ENCODE measurements around the gene ACOX3. TPM values are rescaled to one million over a fixed set of nuclear protein-coding genes. Genes with fewer than 3 reads are reported as not detected.

The ACOX3 gene
- total and polyA plus RNA-seq, 2 of the 8 experiments (the other 6 are each of a cell fraction or from before 2014, with no cell fraction given) = 2.5 to 9.9 TPM

DNA sequence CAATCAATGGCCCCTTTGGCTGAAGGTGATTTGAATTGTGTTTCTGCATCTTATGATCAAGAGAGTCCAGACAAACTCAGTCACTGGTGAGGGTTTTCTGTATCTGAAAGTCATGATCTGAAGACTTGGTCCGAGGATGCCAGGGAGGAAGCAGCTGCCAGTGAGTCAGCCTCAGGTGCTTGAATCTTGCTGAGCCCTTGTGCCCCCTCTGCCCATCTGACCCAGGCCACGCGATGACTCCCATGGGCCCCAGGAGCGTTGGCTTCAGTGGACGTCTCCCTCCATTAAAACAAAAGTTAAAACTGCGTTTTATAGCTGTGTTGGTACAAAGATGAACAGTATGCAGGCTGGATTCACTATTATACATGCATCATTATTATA is 109.0 kb downstream of the ACOX3 start:
- Histone ChIP-seq H3K23me2 (ENCODE audit: low read depth, low read length) (no peaks in the 10 kb centered on the region), H3K79me2 (ENCODE audit: control insufficient read depth in 1 of 2, insufficient read depth in 2 of 2, low read length in 2 of 2) (no peaks in the 10 kb centered on the region), H3K56ac (replicated peaks; ENCODE audit: insufficient read length, low read depth, low read length) (no peak overlapping the region), H3K9ac (replicated peaks in 1 of 4; ENCODE audit: extremely low read depth in 1 of 4, low read depth in 3 of 4, low read length in 3 of 4) (no peak overlapping the region), H3K23ac (ENCODE audit: insufficient read length) (no peak overlapping the region), H3K18ac (ENCODE audit: extremely low read depth, low read length) (no peak overlapping the region), H3K79me1 (ENCODE audit: low read depth, low read length) (no peaks in the 10 kb centered on the region), H2BK12ac (ENCODE audit: low read depth, low read length) (no peak overlapping the region), H3K27me3 (replicated peaks in 1 of 4; ENCODE audit: control insufficient read depth in 3 of 4, extremely low read depth in 1 of 4, insufficient read depth in 3 of 4, low read length in 3 of 4) (no peaks in the 10 kb centered on the region), H2AK5ac (ENCODE audit: low read depth, low read length) (no peak overlapping the region), H3K4me2 (ENCODE audit: insufficient read depth in 1 of 2, low read depth in 2 of 2, low read length in 2 of 2) (no peak overlapping the region), H4K20me1 (replicated peaks in 1 of 2; ENCODE audit: control insufficient read depth in 1 of 2, insufficient read depth in 2 of 2, low read length in 2 of 2) (no peaks in the 10 kb centered on the region), H2BK120ac (replicated peaks; ENCODE audit: low read depth, low read length) (no peak overlapping the region), H2AFZ (ENCODE audit: low read length) (no peak overlapping the region), H3K4ac (replicated peaks; ENCODE audit: insufficient read length, low read depth, low read length) (no peak overlapping the region), H3K4me1 (replicated peaks in 1 of 4; ENCODE audit: control insufficient read depth in 3 of 4, insufficient read depth in 4 of 4, low read length in 3 of 4) (no peaks in the 10 kb centered on the region), H3K36me3 (ENCODE audit: control insufficient read depth in 2 of 4, insufficient read depth in 4 of 4, low read length in 3 of 4) (no peaks in the 10 kb centered on the region), H4K5ac (ENCODE audit: insufficient read length, low read depth, low read length) (no peak overlapping the region), H2BK15ac (ENCODE audit: low read length) (no peak overlapping the region), H3K4me3 (ENCODE audit: extremely low read depth in 1 of 4, insufficient read depth in 2 of 4, low read depth in 3 of 4, low read length in 4 of 4) (no peak overlapping the region), H3K9me3 (ENCODE audit: insufficient read depth in 2 of 2, low read depth in 1 of 2, low read length in 1 of 2) (peaks cover 0 to 4% of the 10 kb centered on the region in 2 experiments; a peak in 1 of 4 replicates), H2BK5ac (ENCODE audit: low read depth, low read length) (no peak overlapping the region), H4K91ac (replicated peaks; ENCODE audit: insufficient read length, low read length) (no peak overlapping the region), H4K8ac (ENCODE audit: extremely low read depth, insufficient read depth, low read length) (no peak overlapping the region), H2BK20ac (ENCODE audit: low read length) (no peak overlapping the region), H3K27ac (ENCODE audit: low read depth, low read length) (no peak overlapping the region), H3K14ac (ENCODE audit: insufficient read length) (no peak overlapping the region)
- no peak for FAIRE-seq
- TF ChIP-seq HDAC6 (IDR thresholded peaks at IDR 0.05; ENCODE audit: low read depth, low read length) = no peak
- TF ChIP-seq SIN3A (conservative IDR thresholded peaks at IDR 0.05 in 1 of 2, IDR thresholded peaks at IDR 0.05 in 1 of 2; ENCODE audit: low read depth in 1 of 2, low read length in 2 of 2) = no peak
- TF ChIP-seq RNF2 (IDR thresholded peaks at IDR 0.05; ENCODE audit: borderline replicate concordance, low read depth, low read length, missing control alignments, poor library complexity, severe bottlenecking) = no peak
- no peak for TF ChIP-seq SP1 (IDR thresholded peaks at IDR 0.05; ENCODE audit: low read depth, low read length)
- TF ChIP-seq RBBP5 (IDR thresholded peaks at IDR 0.05; ENCODE audit: borderline replicate concordance, low read depth, low read length) = no peak
- no peak for TF ChIP-seq ASH2L (IDR thresholded peaks at IDR 0.05; ENCODE audit: low read length)
- no peak for TF ChIP-seq MAFK (IDR thresholded peaks at IDR 0.05; ENCODE audit: low read depth, low read length)
- TF ChIP-seq CBX5 (IDR thresholded peaks at IDR 0.05; ENCODE audit: low read depth, low read length) = no peak
- no peak for TF ChIP-seq CHD2 (IDR thresholded peaks at IDR 0.05; ENCODE audit: low read length)
- TF ChIP-seq TBP (IDR thresholded peaks at IDR 0.05; ENCODE audit: low read depth, low read length) = no peak
- TF ChIP-seq CEBPB (IDR thresholded peaks at IDR 0.05; ENCODE audit: low read depth, low read length) = no peak
- TF ChIP-seq, protein P1, sequence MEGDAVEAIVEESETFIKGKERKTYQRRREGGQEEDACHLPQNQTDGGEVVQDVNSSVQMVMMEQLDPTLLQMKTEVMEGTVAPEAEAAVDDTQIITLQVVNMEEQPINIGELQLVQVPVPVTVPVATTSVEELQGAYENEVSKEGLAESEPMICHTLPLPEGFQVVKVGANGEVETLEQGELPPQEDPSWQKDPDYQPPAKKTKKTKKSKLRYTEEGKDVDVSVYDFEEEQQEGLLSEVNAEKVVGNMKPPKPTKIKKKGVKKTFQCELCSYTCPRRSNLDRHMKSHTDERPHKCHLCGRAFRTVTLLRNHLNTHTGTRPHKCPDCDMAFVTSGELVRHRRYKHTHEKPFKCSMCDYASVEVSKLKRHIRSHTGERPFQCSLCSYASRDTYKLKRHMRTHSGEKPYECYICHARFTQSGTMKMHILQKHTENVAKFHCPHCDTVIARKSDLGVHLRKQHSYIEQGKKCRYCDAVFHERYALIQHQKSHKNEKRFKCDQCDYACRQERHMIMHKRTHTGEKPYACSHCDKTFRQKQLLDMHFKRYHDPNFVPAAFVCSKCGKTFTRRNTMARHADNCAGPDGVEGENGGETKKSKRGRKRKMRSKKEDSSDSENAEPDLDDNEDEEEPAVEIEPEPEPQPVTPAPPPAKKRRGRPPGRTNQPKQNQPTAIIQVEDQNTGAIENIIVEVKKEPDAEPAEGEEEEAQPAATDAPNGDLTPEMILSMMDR (IDR thresholded peaks at IDR 0.05; ENCODE audit: control extremely low read depth in 1 of 3, insufficient read depth in 1 of 3, low read depth in 1 of 3, low read length in 3 of 3) = no peak
- CTCF ChIA-PET (ENCODE audit: partially characterized antibody) = interaction anchor here (1.1 to 2.2 kb wide), 5 partner anchors 8 to 61 kb away, joined by 4 to 12 read pairs (median 4); no protein-coding TSS in a partner anchor
- POLR2A ChIA-PET (ENCODE audit: partially characterized antibody) = no interaction called here
- WGBS, 2 experiments (ENCODE audit: extremely low coverage in 1 of 2, insufficient coverage in 1 of 2, insufficient read length in 1 of 2, insufficient replicate concordance in 2 of 2, low coverage in 1 of 2, low lambda C conversion rate in 2 of 2, missing lambda C conversion rate in 1 of 2) = 78% methylated on average over 6 of the region's 6 CpGs; no CpG with 5 or more reads in 1 of the 2 experiments
- no peak for DNase-seq (ENCODE audit: low read depth in 1 of 2, low spot score in 2 of 2)
